SJSA1 (cell line): Measurements from ENCODE around the gene THAP4. TPM values are rescaled to one million over a fixed set of nuclear protein-coding genes. Genes with fewer than 3 reads are reported as not detected.
A peak's percentile ranks its signal among the peaks of the same experiment; 100 is the strongest.
"Not testable (repeated sequence)": the region's sequence is repeated elsewhere in the genome, so short reads cannot be mapped to it uniquely, and the experiment has no call there.

Experiments used
- DNase-seq, 2 experiments: peaks; one replicate each; pipeline ENCODE4 v3.0.0-alpha.2; 2015 to 2020; ENCODE audit warnings: low spot score in 2 of 2, low read depth in 1 of 2
- H3K27ac ChIP-seq: fragments of 250-450 bp; sonication (Bioruptor Pico); 2 replicates; pipeline ENCODE4 v1.5.1; 2020; ENCODE audit warnings: mild to moderate bottlenecking, moderate library complexity
- H3K27me3 ChIP-seq: fragments of 250-450 bp; sonication (Bioruptor Pico); replicated peaks from 2 replicates; pipeline ENCODE4 v1.5.1; 2020; ENCODE audit warnings: mild to moderate bottlenecking, moderate library complexity
- H3K36me3 ChIP-seq: fragments of 250-450 bp; sonication (Bioruptor Pico); 2 replicates; pipeline ENCODE4 v1.5.1; 2020; ENCODE audit warnings: mild to moderate bottlenecking
- H3K4me1 ChIP-seq: fragments of 250-450 bp; sonication (Bioruptor Pico); replicated peaks from 2 replicates; pipeline ENCODE4 v1.6.1; 2021; ENCODE audit warnings: mild to moderate bottlenecking
- H3K4me3 ChIP-seq: fragments of 250-450 bp; sonication (Bioruptor Pico); 2 replicates; pipeline ENCODE4 v1.5.1; 2020; ENCODE audit warnings: mild to moderate bottlenecking
- H3K9me3 ChIP-seq: fragments of 250-450 bp; sonication (Bioruptor Pico); replicated peaks from 2 replicates; pipeline ENCODE4 v1.5.1; 2020; ENCODE audit warnings: mild to moderate bottlenecking
- total RNA-seq: library from RNA; depleted of rRNA; stranded (reverse); fragments of >200 nt; shearing (Covaris generic); gene quantifications from 2 replicates; pipeline ENCODE4 v1.2.3, GENCODE V29; 2014

The THAP4 gene
- total RNA-seq, 1 experiment from 2014 or later, result 50.3 TPM

DNA sequence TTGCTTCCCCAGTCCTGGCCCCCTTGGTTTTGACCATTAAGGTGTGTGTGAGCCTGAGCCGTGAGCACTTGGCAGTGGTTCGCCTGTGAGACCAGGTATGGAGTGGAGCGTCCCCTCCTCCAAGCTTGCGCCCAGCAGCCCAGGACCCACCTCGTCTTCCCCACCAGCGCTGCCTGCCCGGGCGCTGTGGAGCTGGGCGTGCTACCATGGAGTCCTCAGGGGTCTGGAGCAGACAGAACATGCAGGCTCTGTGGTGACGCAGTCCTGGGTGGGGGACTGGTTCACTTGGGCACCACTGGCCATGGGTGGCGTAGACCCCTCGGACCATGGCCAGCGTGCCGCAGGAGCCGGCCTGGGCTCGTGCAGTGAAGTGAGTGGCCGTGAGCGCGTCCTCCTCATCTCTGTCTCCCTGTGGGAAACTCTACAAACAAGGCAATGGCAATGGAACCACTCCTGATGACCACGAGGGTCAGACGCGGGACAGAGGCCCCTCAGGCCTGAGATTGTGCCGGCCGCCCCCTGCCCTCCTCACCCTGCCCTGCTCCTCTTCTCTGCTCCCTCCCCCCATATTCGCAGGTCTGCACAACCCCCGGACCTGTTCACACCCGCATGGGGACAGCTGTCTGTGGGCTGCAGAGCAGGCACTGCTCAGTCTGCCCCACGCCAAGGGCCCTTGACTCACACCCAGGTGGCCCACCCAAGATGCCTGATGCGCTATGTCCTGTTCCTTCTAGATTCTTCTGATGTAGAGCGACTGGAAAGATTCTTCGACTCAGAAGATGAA, 34.7 kb upstream of the THAP4 start:
- H3K27me3 ChIP-seq, result no peaks in the 10 kb centered on the region
- peaks cover 85% of the 10 kb centered on the region for H3K36me3 ChIP-seq
- no peak for DNase-seq
- H3K4me1 ChIP-seq, result no peaks in the 10 kb centered on the region
- no peaks in the 10 kb centered on the region for H3K9me3 ChIP-seq
- H3K4me3 ChIP-seq, result no peak overlapping the region
- H3K27ac ChIP-seq, result no peak overlapping the region

DNA sequence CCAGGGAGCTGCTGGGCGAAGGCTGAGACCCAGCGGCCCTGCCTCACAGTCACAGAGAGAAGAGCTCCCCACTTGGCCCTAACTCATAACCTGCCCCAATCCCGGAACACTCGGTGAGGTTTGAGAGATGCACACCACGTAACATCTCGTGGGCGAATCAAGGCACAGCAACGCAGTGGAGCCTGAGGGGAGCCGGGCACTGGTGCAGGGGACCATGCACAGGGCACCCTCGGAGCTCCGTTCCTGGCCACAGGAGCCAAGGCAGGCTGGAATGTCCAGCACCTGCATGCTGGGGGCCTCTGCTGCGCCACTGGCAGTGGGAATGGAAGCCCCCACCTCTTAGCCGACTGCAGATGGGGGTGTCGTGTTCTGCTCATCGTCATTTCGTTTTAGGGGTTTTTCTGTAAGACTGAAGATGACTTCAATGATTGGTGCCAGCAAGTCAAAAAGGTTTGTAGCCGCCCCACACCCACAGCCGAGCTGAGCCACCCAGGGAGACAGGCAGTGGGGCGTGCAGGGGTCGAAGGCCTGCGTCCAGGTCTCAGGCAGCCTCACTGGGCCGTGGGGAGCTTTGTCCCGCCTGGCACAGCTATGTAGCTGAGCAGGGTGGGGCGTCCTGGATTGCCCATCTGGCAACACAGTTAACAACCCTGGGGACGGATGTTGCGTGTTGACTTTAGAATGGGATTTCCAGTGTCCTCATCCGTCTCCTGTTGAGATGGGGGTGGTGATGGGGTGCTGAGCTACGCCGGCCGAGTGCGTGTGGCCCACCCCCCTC, 33.6 kb upstream of the THAP4 start:
- Histone ChIP-seq H3K4me1 (peaks cover 5% of the 10 kb centered on the region), H3K4me3 (no peak overlapping the region), H3K27me3 (no peaks in the 10 kb centered on the region), H3K27ac (no peak overlapping the region), H3K9me3 (no peaks in the 10 kb centered on the region), H3K36me3 (peaks cover 78% of the 10 kb centered on the region)
- DNase-seq, result no peak

DNA sequence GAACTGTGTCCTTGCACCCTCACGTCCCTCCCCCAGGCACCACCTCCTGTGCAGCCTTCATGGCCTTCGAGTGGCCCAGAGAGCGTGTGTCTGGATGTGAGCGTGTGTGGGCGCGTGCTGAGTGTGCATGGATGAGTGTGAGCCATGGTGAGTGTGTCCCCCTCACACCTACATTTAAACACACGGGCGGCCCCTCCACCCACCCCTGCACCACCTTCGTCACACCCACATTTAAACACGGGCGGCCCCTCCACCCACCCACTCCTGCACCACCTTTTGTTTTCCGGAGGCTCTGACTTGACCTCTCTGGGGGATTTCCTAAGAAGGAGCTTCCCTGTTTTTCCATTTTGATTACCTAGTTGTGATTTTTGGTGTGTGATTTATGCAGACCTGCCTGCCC, 31.9 kb upstream of the THAP4 start:
- no peak for DNase-seq
- Histone ChIP-seq H3K4me3 (no peak overlapping the region), H3K4me1 (peaks cover 17% of the 10 kb centered on the region), H3K36me3 (peaks cover 69% of the 10 kb centered on the region), H3K9me3 (no peaks in the 10 kb centered on the region), H3K27ac (no peak overlapping the region), H3K27me3 (no peaks in the 10 kb centered on the region)

DNA sequence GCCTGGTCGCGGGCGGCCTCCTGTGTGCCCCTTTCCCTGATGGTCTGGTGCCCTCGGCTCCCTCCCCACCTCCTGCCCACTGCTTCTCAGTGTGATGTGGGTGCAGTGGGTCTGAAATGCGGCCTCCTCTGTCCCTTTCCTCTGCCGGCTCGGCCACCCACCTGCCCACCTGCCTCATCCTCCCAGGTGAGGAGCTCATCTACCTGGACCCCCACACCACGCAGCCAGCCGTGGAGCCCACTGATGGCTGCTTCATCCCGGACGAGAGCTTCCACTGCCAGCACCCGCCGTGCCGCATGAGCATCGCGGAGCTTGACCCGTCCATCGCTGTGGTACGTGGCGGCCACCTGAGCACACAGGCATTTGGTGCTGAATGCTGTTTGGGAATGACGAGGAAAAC, 31.4 kb upstream of the THAP4 start:
- Histone ChIP-seq H3K27ac (no peak overlapping the region), H3K4me3 (no peak overlapping the region), H3K4me1 (peaks cover 17% of the 10 kb centered on the region), H3K9me3 (no peaks in the 10 kb centered on the region), H3K36me3 (peaks cover 69% of the 10 kb centered on the region), H3K27me3 (no peaks in the 10 kb centered on the region)
- DNase-seq, result no peak

DNA sequence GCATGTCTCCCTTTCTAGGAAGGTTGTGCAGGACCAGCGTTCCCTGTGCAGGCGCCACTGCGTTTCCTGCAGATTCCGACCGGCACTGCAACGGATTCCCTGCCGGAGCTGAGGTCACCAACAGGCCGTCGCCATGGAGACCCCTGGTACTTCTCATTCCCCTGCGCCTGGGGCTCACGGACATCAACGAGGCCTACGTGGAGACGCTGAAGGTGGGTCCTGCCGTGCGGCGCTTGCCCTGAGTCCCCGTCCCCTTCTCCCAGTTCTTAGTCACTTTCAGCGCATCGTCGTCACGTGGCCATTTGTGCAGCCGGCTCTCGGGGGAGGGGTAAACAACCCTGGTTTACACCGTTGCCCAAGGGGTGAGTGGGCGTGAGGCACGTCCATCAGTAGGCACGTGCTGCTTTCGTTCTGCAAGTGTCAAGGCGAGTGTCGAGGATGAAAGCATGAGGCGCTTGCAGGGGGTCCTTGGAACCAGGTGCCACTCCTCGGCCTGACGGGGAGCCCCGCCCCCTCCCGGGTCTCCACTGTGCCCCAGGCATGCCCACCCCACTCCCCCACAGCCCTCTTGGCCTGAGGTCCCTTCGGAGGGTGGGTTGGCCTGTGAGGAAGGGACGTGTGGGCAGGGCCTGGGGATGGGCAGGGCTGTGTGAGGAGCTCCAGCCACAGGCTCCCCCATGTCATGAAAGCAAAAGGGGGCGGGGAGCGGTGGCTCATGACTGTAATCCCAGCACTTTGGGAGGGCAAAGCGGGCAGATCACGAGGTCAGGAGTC, 29.9 kb upstream of the THAP4 start:
- no peak for DNase-seq
- Histone ChIP-seq H3K27ac (no peak overlapping the region), H3K36me3 (peaks cover 53% of the 10 kb centered on the region), H3K4me3 (no peak overlapping the region), H3K27me3 (no peaks in the 10 kb centered on the region), H3K4me1 (peaks cover 17% of the 10 kb centered on the region), H3K9me3 (no peaks in the 10 kb centered on the region)

DNA sequence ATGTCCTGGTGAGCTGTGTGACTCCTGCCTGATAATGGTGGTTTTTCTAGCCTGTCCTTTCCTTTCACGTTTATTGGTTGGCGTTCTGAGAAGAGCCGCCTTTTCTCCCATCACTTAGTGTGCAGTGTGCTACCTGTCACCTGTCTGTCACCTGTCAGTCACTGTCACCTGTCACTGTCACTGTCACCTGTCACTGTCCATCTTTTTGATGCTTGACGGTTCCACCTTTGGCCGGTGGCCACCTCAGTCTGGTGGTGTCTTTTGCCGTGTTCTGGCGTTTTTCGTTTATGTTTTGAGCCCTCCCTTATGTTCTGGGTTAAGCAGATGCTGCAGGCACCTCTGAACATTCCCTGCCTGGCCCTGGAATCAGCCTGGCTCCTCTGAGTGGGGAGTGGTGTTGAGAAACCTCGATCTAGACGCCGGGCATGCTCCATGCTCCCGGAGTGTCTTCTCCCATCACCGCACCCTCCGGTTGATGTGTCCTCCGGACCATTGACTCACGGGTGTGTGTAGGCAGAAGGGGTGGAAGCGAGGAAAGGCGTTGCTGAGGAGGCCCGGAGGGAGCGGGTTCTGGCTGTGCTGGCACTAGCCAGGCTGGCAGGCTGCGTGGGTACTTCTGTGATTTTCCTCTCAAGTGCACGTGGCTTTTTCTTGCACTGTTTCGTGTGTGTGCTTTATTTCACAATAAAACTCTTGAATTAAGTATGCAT, 28.9 kb upstream of the THAP4 start:
- H3K4me3 ChIP-seq, result no peak overlapping the region; the same call in 1 of the 2 replicates
- no peaks in the 10 kb centered on the region for H3K27me3 ChIP-seq
- peaks cover 47% of the 10 kb centered on the region for H3K36me3 ChIP-seq
- no peaks in the 10 kb centered on the region for H3K9me3 ChIP-seq
- H3K27ac ChIP-seq, result peak overlapping the region; percentile 92; the same call in 1 of the 2 replicates
- H3K4me1 ChIP-seq, result peaks cover 17% of the 10 kb centered on the region
- no peak for DNase-seq

DNA sequence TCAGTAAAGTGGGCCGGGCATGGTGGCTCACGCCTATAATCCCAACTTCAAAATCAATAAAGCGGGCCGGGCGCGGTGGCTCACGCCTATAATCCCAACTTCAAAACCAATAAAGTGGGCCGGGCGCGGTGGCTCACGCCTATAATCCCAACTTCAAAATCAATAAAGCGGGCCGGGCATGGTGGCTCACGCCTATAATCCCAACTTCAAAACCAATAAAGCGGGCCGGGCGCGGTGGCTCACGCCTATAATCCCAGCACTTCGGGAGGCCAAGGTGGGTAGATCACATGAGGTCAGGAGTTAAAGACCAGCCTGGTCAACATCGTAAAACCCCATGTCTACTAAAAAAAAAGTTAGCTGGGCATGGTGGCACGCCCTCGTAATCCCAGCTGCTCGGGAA, 25.8 kb upstream of the THAP4 start:
- not testable (repeated sequence) for DNase-seq, H3K4me3 ChIP-seq, H3K27me3 ChIP-seq, H3K9me3 ChIP-seq, H3K27ac ChIP-seq
- Histone ChIP-seq H3K4me1 (peaks cover 17% of the 10 kb centered on the region), H3K36me3 (peaks cover 44% of the 10 kb centered on the region)

DNA sequence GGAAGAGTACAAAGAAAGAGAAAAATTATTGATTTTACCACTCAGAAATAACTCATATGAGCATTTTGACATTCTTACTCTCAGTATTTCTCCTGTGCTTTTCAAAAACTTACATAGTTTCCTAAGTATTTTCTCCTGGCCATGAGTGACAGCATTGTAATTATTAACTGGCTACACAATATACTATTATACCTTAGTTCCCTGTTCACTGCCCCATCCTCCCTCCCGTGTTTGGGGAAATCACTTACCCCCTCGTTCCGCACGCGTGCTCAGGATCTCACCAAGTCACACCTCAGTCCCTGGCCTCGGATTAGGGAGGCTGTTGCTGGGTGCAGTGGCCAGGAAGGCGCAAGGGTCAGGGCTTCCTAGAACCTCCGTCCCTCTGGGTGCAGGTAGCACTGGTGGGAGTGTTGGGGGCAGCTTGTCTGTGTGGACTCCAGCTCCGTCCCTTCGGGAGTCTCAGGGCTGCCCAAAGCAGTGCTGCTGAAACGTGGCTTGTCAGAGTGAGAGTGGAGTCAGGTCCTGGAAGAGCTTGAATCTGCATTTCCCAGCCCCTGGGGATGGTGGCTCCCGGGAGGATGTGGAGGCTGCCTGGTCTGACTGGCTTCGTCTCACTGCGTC, 23.7 kb upstream of the THAP4 start:
- H3K9me3 ChIP-seq, result no peaks in the 10 kb centered on the region
- no peak for DNase-seq
- H3K4me3 ChIP-seq, result no peak overlapping the region
- H3K27ac ChIP-seq, result no peak overlapping the region
- peaks cover 47% of the 10 kb centered on the region for H3K36me3 ChIP-seq
- peaks cover 14% of the 10 kb centered on the region for H3K4me1 ChIP-seq
- H3K27me3 ChIP-seq, result no peaks in the 10 kb centered on the region

DNA sequence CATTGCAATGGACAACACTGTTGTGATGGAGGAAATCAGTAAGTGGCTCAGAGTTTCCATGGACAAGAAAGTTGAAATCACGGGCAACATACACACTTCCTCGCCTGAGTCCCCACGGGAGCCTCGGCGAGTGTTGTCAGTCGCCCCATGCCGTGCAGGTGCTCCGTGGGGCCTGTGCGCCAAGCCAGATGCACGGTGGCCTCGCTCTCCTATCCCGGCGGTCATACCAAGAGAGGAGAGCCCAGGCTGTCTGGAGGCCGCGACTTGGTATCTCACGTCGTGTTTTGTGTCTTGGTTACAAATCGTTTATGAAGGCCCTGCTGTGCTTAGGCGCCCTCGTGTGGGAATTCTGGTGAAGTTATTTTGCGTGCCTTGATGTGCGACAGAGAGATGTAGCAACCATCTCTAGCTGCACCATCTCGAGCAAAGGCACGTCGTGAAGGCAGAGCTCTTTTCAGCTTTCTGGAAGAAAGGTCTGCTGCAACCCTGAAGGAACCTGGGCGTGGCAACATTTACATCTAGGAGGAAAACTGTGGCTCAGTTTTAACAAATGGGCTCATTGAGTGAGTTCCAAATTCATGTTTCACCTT, 22.3 kb upstream of the THAP4 start:
- H3K36me3 ChIP-seq, result peaks cover 62% of the 10 kb centered on the region
- no peak overlapping the region for H3K4me3 ChIP-seq
- no peak overlapping the region for H3K27ac ChIP-seq
- DNase-seq, result peak; percentile 59 to 68
- H3K4me1 ChIP-seq, result peaks cover under 1% of the 10 kb centered on the region; the same call in 1 of the 2 replicates
- no peaks in the 10 kb centered on the region for H3K27me3 ChIP-seq
- no peaks in the 10 kb centered on the region for H3K9me3 ChIP-seq

DNA sequence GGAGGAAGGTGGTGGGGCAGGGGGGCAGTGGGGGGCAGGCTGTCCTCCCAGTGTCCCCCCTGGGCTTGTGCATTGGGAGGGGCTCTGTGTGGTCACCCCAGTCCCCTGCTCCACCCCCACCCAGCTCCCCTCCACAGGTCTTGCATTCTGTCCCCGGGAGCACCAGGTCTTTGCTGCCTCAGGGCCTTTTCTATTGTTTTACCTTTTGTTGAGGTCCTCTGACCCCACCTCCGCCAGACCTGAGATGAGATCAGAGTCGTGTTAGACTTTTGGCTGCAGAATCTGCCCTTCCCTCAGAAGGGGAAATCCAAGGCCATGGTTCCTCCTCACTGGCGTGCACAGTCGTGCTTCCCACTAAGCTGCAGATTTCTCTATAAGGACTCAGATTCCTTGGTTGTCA, 21.3 kb upstream of the THAP4 start:
- Histone ChIP-seq H3K9me3 (no peaks in the 10 kb centered on the region), H3K4me3 (no peak overlapping the region), H3K4me1 (no peaks in the 10 kb centered on the region), H3K36me3 (peaks cover 65% of the 10 kb centered on the region), H3K27me3 (no peaks in the 10 kb centered on the region), H3K27ac (no peak overlapping the region)
- no peak for DNase-seq

DNA sequence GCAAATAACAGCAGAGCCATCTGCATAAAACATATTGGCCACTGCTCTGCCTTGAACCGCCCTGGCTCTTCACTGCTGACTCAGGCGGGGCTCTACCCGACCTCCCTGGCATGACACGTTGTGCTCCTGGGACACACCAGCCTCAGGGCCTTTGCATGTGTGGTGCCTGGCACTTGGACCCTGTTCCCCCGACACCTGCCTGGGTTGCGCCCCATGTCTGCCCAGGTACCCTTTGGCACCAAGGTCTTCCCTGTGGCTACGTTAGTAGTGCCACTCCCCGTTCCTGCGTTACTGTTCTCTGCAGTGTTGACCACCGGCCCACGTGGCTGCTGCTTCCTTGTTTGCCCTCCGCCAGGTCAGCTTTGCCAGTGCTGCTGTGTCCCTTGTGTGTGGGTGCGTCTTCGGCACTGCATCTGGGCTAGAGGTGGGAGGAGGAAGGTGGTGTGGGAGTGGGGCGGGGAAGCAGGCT, 20.9 kb upstream of the THAP4 start:
- H3K4me1 ChIP-seq, result no peaks in the 10 kb centered on the region
- H3K4me3 ChIP-seq, result no peak overlapping the region
- no peaks in the 10 kb centered on the region for H3K9me3 ChIP-seq
- no peaks in the 10 kb centered on the region for H3K27me3 ChIP-seq
- DNase-seq, result no peak
- H3K36me3 ChIP-seq, result peaks cover 70% of the 10 kb centered on the region
- H3K27ac ChIP-seq, result no peak overlapping the region

DNA sequence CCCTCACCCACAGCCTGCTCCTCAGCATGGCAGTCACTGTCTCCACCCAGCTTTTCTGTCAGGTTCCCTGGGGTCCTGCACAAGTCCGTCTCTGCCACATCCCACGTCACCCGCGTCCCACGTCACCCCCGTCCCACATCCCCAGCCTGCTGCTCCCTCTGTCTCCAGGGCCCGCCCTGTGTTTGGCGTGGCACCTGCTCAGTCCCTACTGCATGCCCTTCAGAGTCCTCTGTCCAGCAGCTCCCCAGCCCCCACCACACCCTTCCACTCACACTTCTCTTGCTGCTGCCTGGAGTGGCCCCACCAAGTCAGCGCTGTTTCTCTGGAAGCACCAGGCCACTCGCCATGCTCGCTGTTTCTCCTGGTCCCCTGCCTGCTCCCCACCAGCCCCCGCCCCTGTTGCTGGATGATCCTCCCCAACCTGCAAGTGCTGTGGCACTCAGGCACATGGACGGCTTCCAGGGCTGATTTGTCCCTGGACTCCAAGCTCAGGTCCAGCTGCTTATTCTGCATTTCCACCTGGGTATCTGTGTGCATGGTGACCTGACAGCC, 19.3 kb upstream of the THAP4 start:
- no peaks in the 10 kb centered on the region for H3K9me3 ChIP-seq
- no peaks in the 10 kb centered on the region for H3K27me3 ChIP-seq
- H3K4me1 ChIP-seq, result no peaks in the 10 kb centered on the region
- peaks cover 86% of the 10 kb centered on the region for H3K36me3 ChIP-seq
- H3K4me3 ChIP-seq, result no peak overlapping the region
- no peak for DNase-seq
- no peak overlapping the region for H3K27ac ChIP-seq
